H9 (cell line): ENCODE data around the gene KY. TPM values are rescaled to one million over a fixed set of nuclear protein-coding genes. Genes with fewer than 3 reads are reported as not detected.

ENCODE experiments used
- DNase-seq: peaks from one replicate; pipeline ENCODE4 v3.0.0-alpha.2; 2017
- H2AFZ ChIP-seq: one replicate; pipeline ENCODE4 v1.6.1; 2013; ENCODE audit warnings: mild to moderate bottlenecking, low read length, control low read depth, moderate library complexity
- H2AK5ac ChIP-seq: 2 replicates; pipeline ENCODE4 v1.6.1; 2013; ENCODE audit warnings: low read length, control low read depth, mixed read lengths; ENCODE audit not compliant: insufficient read length
- H2BK120ac ChIP-seq: one replicate; pipeline ENCODE4 v1.6.1; 2013; ENCODE audit warnings: low read depth, mild to moderate bottlenecking, low read length, control low read depth, inconsistent platforms; ENCODE audit not compliant: poor library complexity, severe bottlenecking
- H2BK12ac ChIP-seq: 2 replicates; pipeline ENCODE4 v1.6.1; 2013; ENCODE audit warnings: low read length, control low read depth, mixed read lengths, low read depth; ENCODE audit not compliant: insufficient read length
- H2BK15ac ChIP-seq: 2 replicates; pipeline ENCODE4 v1.6.1; 2013; ENCODE audit warnings: low read depth, low read length, control low read depth
- H2BK20ac ChIP-seq: one replicate; pipeline ENCODE4 v1.6.1; 2013; ENCODE audit warnings: low read depth, mild to moderate bottlenecking, low read length, control low read depth, inconsistent platforms; ENCODE audit not compliant: poor library complexity, severe bottlenecking
- H2BK5ac ChIP-seq: 2 replicates; pipeline ENCODE4 v1.6.1; 2013; ENCODE audit warnings: low read length, control low read depth, mixed read lengths; ENCODE audit not compliant: insufficient read length
- H3K14ac ChIP-seq: 2 replicates; pipeline ENCODE4 v1.6.1; 2013; ENCODE audit warnings: low read length, control low read depth; ENCODE audit not compliant: insufficient read depth
- H3K18ac ChIP-seq: 2 replicates; pipeline ENCODE4 v1.6.1; 2013; ENCODE audit warnings: low read depth, mild to moderate bottlenecking, mixed read lengths, low read length, control low read depth; ENCODE audit not compliant: insufficient read length
- H3K23ac ChIP-seq: 2 replicates; pipeline ENCODE4 v1.6.1; 2013; ENCODE audit warnings: low read length, control low read depth, mixed read lengths, low read depth; ENCODE audit not compliant: insufficient read length
- H3K23me2 ChIP-seq: 2 replicates; pipeline ENCODE4 v1.6.1; 2013; ENCODE audit warnings: low read depth, mild to moderate bottlenecking, mixed read lengths, low read length, control low read depth; ENCODE audit not compliant: insufficient read length, poor library complexity, severe bottlenecking
- H3K27ac ChIP-seq: 2 replicates; pipeline ENCODE4 v1.5.1; 2013; ENCODE audit warnings: low read length, control low read depth, mixed read lengths, low read depth; ENCODE audit not compliant: insufficient read length
- H3K27me3 ChIP-seq: 2 replicates; pipeline ENCODE4 v1.6.1; 2013; ENCODE audit warnings: low read length, control low read depth, inconsistent platforms; ENCODE audit not compliant: insufficient read depth
- H3K4ac ChIP-seq: 2 replicates; pipeline ENCODE4 v1.6.1; 2013; ENCODE audit warnings: low read depth, mild to moderate bottlenecking, control low read depth, inconsistent platforms, low read length, moderate library complexity
- H3K4me1 ChIP-seq: 2 replicates; pipeline ENCODE4 v1.6.1; 2013; ENCODE audit warnings: low read length, control low read depth, inconsistent platforms; ENCODE audit not compliant: insufficient read depth
- H3K4me2 ChIP-seq: 2 replicates; pipeline ENCODE4 v1.6.1; 2013; ENCODE audit warnings: low read length, control low read depth, mixed read lengths; ENCODE audit not compliant: insufficient read length, insufficient read depth
- H3K56ac ChIP-seq: 2 replicates; pipeline ENCODE4 v1.6.1; 2013; ENCODE audit warnings: low read depth, mild to moderate bottlenecking, mixed read lengths, low read length, control low read depth; ENCODE audit not compliant: insufficient read length
- H3K79me1 ChIP-seq: 2 replicates; pipeline ENCODE4 v1.6.1; 2013; ENCODE audit warnings: low read depth, mild to moderate bottlenecking, moderate library complexity, low read length, control low read depth, inconsistent platforms; ENCODE audit not compliant: insufficient read depth, poor library complexity, severe bottlenecking
- H3K79me2 ChIP-seq: 2 replicates; pipeline ENCODE4 v1.6.1; 2013; ENCODE audit warnings: low read length, control low read depth, inconsistent platforms; ENCODE audit not compliant: insufficient read depth
- H3K9ac ChIP-seq: 2 replicates; pipeline ENCODE4 v1.6.1; 2013; ENCODE audit warnings: low read length, control low read depth, mixed read lengths; ENCODE audit not compliant: insufficient read length; ENCODE audit errors: extremely low read depth
- H3K9me3 ChIP-seq: one replicate; pipeline ENCODE4 v1.6.1; 2013; ENCODE audit warnings: low read depth, low read length, inconsistent platforms; ENCODE audit not compliant: control insufficient read depth
- H3T11ph ChIP-seq: one replicate; pipeline ENCODE4 v1.6.1; 2013; ENCODE audit warnings: mild to moderate bottlenecking, low read length, control low read depth, inconsistent platforms
- H4K20me1 ChIP-seq: one replicate; pipeline ENCODE4 v1.6.1; 2013; ENCODE audit not compliant: control insufficient read depth, insufficient read length, insufficient read depth
- H4K5ac ChIP-seq: 2 replicates; pipeline ENCODE4 v1.6.1; 2013; ENCODE audit warnings: low read depth, mild to moderate bottlenecking, mixed read lengths, low read length, control low read depth; ENCODE audit not compliant: insufficient read length
- H4K8ac ChIP-seq: replicated peaks from 2 replicates; pipeline ENCODE4 v1.6.1; 2013; ENCODE audit warnings: low read length, control low read depth, mixed read lengths, low read depth; ENCODE audit not compliant: insufficient read length
- H4K91ac ChIP-seq: 2 replicates; pipeline ENCODE4 v1.6.1; 2013; ENCODE audit warnings: low read depth, mild to moderate bottlenecking, moderate library complexity, mixed read lengths, low read length, control low read depth; ENCODE audit not compliant: insufficient read length
- H3K27ac Mint-ChIP-seq, 3 experiments: 2 replicates in 2 of 3; 3 replicates in 1 of 3; pipeline ENCODE4 v1.8.0; 2020 to 2021; ENCODE audit warnings: mixed read lengths in 3 of 3, mild to moderate bottlenecking in 1 of 3, moderate library complexity in 1 of 3
- H3K27me3 Mint-ChIP-seq: 2 replicates; pipeline ENCODE4 v1.8.0; 2021; ENCODE audit warnings: low read depth, mild to moderate bottlenecking, moderate library complexity, mixed read lengths
- H3K36me3 Mint-ChIP-seq, 3 experiments: 2 replicates in 2 of 3; 3 replicates in 1 of 3; pipeline ENCODE4 v1.8.0; 2020 to 2021; ENCODE audit warnings: low read depth in 3 of 3, mixed read lengths in 3 of 3; ENCODE audit not compliant: insufficient read depth in 1 of 3
- H3K4me1 Mint-ChIP-seq, 2 experiments: 2 replicates each; pipeline ENCODE4 v1.8.0; 2020; ENCODE audit warnings: mixed read lengths in 2 of 2
- H3K4me3 Mint-ChIP-seq, 2 experiments: 2 replicates in 1 of 2; 3 replicates in 1 of 2; pipeline ENCODE4 v1.8.0; 2020 to 2021; ENCODE audit warnings: mild to moderate bottlenecking in 2 of 2, mixed read lengths in 2 of 2, moderate library complexity in 1 of 2
- H3K9me3 Mint-ChIP-seq, 2 experiments: 2 replicates in 1 of 2; 3 replicates in 1 of 2; pipeline ENCODE4 v1.8.0; 2020; ENCODE audit warnings: mild to moderate bottlenecking in 2 of 2, mixed read lengths in 2 of 2, moderate library complexity in 1 of 2
- CTCF ChIP-seq: fragments of 200-600 bp; sonication (generic); conservative IDR thresholded peaks from 3 replicates; pipeline ENCODE4 v1.8.0; 2021; ENCODE audit warnings: antibody characterized with exemption, mild to moderate bottlenecking
- WGBS: extraction: QIAGEN DNeasy Blood & Tissue Kit; methylation state at CpG from one replicate; pipeline ENCODE4 v1.1.7; 2013; ENCODE audit warnings: missing lambda C conversion rate, low lambda C conversion rate, mixed read lengths; ENCODE audit not compliant: insufficient read length; ENCODE audit errors: extremely low coverage; 5-methylcytosine and 5-hydroxymethylcytosine counted together
- total RNA-seq: library from RNA; stranded (reverse); gene quantifications from 2 replicates; pipeline ENCODE4 v1.2.1, GENCODE V29; 2021

The KY gene
- total RNA-seq, 1 experiment from 2014 or later, result not detected

DNA sequence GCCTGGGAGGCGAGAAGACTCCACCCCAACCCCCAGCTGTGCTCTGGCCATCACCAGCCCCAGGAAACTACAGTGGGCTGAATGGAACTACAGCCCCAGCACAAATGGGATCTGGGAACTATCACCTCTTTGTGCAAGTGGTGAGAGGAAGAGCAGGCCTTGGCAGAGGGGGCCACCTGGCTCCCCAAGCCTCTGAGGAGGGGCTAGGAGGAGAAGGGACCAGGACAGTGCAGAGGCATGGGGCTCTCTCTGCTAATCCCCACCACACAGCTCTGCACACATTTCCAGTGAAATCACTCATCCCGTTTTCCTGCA is 31.6 kb downstream of the KY start:
- no peak overlapping the region for H3K4ac ChIP-seq
- H3K23me2 ChIP-seq, result no peaks in the 10 kb centered on the region
- no peak overlapping the region for H2BK5ac ChIP-seq
- Mint-ChIP-seq H3K9me3 (no peaks in the 10 kb centered on the region), H3K4me1 (peaks cover 7 to 12% of the 10 kb centered on the region in 2 experiments; a peak in 2 of 4 replicates), H3K27ac (no peak overlapping the region), H3K4me3 (no peak overlapping the region), H3K27me3 (peaks cover 6% of the 10 kb centered on the region), H3K36me3 (no peaks in the 10 kb centered on the region)
- no CpG with 5 or more reads among the region's 2 CpGs for WGBS
- H4K8ac ChIP-seq, result no peak overlapping the region
- H3K4me2 ChIP-seq, result no peak overlapping the region
- no peak overlapping the region for H2BK12ac ChIP-seq
- H3K79me2 ChIP-seq, result no peaks in the 10 kb centered on the region
- no peak overlapping the region for H2BK15ac ChIP-seq
- no peak overlapping the region for H3K9ac ChIP-seq
- H2BK20ac ChIP-seq, result no peak overlapping the region
- H4K5ac ChIP-seq, result no peak overlapping the region
- H2BK120ac ChIP-seq, result no peak overlapping the region
- H3T11ph ChIP-seq, result no peak overlapping the region
- H3K9me3 ChIP-seq, result no peaks in the 10 kb centered on the region
- H4K20me1 ChIP-seq, result no peaks in the 10 kb centered on the region
- no peak overlapping the region for H3K23ac ChIP-seq
- no peak overlapping the region for H3K56ac ChIP-seq
- H3K27me3 ChIP-seq, result no peaks in the 10 kb centered on the region
- DNase-seq, result peak; percentile 14
- no peak overlapping the region for H2AK5ac ChIP-seq
- no peak for TF ChIP-seq CTCF
- H3K4me1 ChIP-seq, result no peaks in the 10 kb centered on the region
- no peak overlapping the region for H2AFZ ChIP-seq
- no peaks in the 10 kb centered on the region for H3K79me1 ChIP-seq
- no peak overlapping the region for H4K91ac ChIP-seq
- H3K14ac ChIP-seq, result no peak overlapping the region
- H3K18ac ChIP-seq, result no peak overlapping the region
- no peak overlapping the region for H3K27ac ChIP-seq
